C4-2B (cell line): ENCODE results near the gene CACNA2D1.

Experiments used
- H3K27ac ChIP-seq: fragments of 450-650 bp; 2 replicates; pipeline ENCODE4 v1.5.1; 2017
- ZFX ChIP-seq: fragments of 450-650 bp; IDR thresholded peaks from 2 replicates; pipeline ENCODE4 v1.6.1; 2017
- TF ChIP-seq, protein P1 (sequence below): fragments of 450-650 bp; conservative IDR thresholded peaks from 2 replicates; pipeline ENCODE4 v1.5.1; 2017; ENCODE audit warnings: mild to moderate bottlenecking

Gene CACNA2D1

GRCh38 chr7:82162289-82162688 lies 281.3 kb downstream of the CACNA2D1 start:
- H3K27ac ChIP-seq, result no peak overlapping the region

DNA sequence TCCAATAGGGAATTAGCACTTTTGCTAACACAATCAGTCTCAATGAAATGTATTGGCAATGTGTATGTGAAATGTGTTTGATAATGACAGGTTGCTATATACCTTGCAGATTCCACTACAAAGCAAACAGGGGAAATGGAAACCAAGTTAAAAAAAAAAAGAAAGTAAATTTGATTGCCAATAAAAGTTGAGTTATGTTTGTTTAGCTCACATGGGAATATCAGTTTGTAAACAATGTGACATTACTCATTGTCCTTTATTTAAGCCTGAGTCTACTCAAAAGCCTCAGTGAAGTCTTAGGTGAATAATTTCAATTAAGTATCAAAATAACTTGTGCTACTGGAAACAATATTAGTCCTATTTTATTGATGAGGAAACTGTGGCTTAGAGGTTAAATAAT lies 285.2 kb downstream of the CACNA2D1 start:
- TF ChIP-seq, protein P1, sequence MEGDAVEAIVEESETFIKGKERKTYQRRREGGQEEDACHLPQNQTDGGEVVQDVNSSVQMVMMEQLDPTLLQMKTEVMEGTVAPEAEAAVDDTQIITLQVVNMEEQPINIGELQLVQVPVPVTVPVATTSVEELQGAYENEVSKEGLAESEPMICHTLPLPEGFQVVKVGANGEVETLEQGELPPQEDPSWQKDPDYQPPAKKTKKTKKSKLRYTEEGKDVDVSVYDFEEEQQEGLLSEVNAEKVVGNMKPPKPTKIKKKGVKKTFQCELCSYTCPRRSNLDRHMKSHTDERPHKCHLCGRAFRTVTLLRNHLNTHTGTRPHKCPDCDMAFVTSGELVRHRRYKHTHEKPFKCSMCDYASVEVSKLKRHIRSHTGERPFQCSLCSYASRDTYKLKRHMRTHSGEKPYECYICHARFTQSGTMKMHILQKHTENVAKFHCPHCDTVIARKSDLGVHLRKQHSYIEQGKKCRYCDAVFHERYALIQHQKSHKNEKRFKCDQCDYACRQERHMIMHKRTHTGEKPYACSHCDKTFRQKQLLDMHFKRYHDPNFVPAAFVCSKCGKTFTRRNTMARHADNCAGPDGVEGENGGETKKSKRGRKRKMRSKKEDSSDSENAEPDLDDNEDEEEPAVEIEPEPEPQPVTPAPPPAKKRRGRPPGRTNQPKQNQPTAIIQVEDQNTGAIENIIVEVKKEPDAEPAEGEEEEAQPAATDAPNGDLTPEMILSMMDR, result no peak
- no peak for TF ChIP-seq ZFX
- H3K27ac ChIP-seq, result no peak overlapping the region

More at GRCh38 chr7:82162289-82162688, 281.3 kb downstream of the CACNA2D1 start:
- TF ChIP-seq ZFX, result no peak

- TF ChIP-seq, protein P1, result no peak
- TF ChIP-seq ZFX, result no peak
- no peak overlapping the region for H3K27ac ChIP-seq
Measured at GRCh38 chr7:82156893-82157292, 286.7 kb downstream of the CACNA2D1 start.

- TF ChIP-seq ZFX, result no peak
- TF ChIP-seq, protein P1, result no peak
Measured at GRCh38 chr7:82156168-82156567, 287.4 kb downstream of the CACNA2D1 start.

GRCh38 chr7:82154728-82155127 lies 288.8 kb downstream of the CACNA2D1 start:
- TF ChIP-seq, protein P1, result no peak
- TF ChIP-seq ZFX, result no peak
- H3K27ac ChIP-seq, result no peak overlapping the region

More at GRCh38 chr7:82156168-82156567, 287.4 kb downstream of the CACNA2D1 start:
- H3K27ac ChIP-seq, result no peak overlapping the region

DNA sequence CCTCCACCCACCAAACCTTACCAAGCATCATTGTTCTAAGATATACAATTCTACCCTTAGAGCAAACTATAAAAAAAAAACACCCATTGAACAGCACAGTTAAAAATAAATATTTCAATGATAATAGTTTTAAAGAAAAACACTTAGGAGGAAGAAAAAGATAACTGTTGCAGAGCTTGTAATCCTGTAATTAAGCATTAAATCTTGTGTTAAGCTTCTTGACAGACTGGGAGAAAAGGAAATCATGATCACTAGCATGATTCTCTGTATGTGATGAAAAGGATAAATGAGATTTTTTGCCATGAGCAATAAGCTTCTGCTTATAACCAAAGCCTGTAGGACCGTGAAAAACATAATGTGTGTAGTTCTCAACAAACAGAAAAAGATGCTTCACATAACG lies 289.8 kb downstream of the CACNA2D1 start:
- TF ChIP-seq ZFX, result no peak
- TF ChIP-seq, protein P1, result no peak
- no peak overlapping the region for H3K27ac ChIP-seq

DNA sequence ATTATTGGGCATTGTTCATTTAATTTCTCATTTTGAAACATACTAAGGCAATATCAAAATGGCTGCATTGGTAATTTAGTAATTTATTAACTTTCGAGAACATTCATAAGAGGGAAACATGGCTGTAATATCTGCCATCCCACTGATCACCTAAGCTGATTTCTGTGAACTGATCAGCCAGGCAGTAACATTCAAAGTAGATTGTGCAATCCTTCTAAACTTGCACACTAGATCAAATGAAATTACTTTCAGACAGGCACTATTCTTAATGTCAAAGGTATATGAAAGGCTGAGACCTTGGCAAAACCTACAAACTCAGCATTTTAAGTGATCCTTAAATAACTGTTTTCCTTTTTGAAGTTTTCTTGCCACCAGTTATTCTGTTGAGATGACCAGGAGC lies 290.7 kb downstream of the CACNA2D1 start:
- no peak for TF ChIP-seq ZFX
- TF ChIP-seq, protein P1, result no peak
- no peak overlapping the region for H3K27ac ChIP-seq

DNA sequence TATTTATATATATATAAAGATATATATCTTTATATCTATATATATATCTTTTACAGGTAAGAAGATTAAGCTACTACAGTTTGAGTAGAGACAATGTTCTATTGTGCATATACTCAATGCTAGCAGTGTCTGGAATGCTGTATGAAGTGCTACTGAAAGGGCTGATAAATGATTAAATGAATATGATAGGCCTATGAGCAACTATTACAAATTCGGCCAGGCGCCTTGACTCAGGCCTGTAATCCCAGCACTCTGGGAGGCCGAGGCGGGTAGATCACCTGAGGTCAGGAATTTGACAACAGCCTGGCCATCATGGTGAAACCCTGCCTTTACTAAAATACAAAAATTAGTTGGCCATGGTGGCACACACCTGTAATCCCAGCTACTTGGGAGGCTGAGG lies 297.1 kb downstream of the CACNA2D1 start:
- TF ChIP-seq, protein P1, result no peak
- TF ChIP-seq ZFX, result no peak
- H3K27ac ChIP-seq, result no peak overlapping the region
